COLO829 (cell line): Measurements from ENCODE around the gene FOXD4L3.
"Not testable (repeated sequence)": the region's sequence is repeated elsewhere in the genome, so short reads cannot be mapped to it uniquely, and the experiment has no call there.

Experiments
- DNase-seq: peaks from one replicate; pipeline ENCODE4 v3.0.0; 2012; ENCODE audit warnings: low spot score

Gene FOXD4L3

GRCh38 chr9:68351689-68352088, 49.0 kb downstream of the FOXD4L3 start:
- not testable (repeated sequence) for DNase-seq
